Osteocyte (in vitro differentiated cells): ENCODE results near the gene ARHGEF33. TPM values are rescaled to one million over a fixed set of nuclear protein-coding genes. Genes with fewer than 3 reads are reported as not detected.

Experiments used
- DNase-seq: peaks from one replicate; pipeline ENCODE4 v3.0.0; 2021; ENCODE audit warnings: mixed read lengths; ENCODE audit not compliant: unreplicated experiment; ENCODE audit errors: extremely low spot score
- H3K27ac Mint-ChIP-seq: one replicate; pipeline ENCODE4 v1.8.0; 2021; ENCODE audit warnings: mild to moderate bottlenecking, mixed read lengths; ENCODE audit not compliant: unreplicated experiment
- H3K27me3 Mint-ChIP-seq: one replicate; pipeline ENCODE4 v1.8.0; 2021; ENCODE audit warnings: mixed read lengths; ENCODE audit not compliant: unreplicated experiment
- H3K36me3 Mint-ChIP-seq: one replicate; pipeline ENCODE4 v1.8.0; 2021; ENCODE audit warnings: mixed read lengths; ENCODE audit not compliant: unreplicated experiment
- H3K4me1 Mint-ChIP-seq: one replicate; pipeline ENCODE4 v1.8.0; 2021; ENCODE audit warnings: mixed read lengths; ENCODE audit not compliant: unreplicated experiment
- H3K4me3 Mint-ChIP-seq: one replicate; pipeline ENCODE4 v1.8.0; 2021; ENCODE audit warnings: mild to moderate bottlenecking, moderate library complexity, mixed read lengths; ENCODE audit not compliant: unreplicated experiment
- H3K9me3 Mint-ChIP-seq: one replicate; pipeline ENCODE4 v1.8.0; 2021; ENCODE audit warnings: mixed read lengths; ENCODE audit not compliant: unreplicated experiment
- CTCF ChIP-seq: fragments of 200-600 bp; sonication (generic); IDR thresholded peaks from 2 replicates; pipeline ENCODE4 v1.5.0; 2021; ENCODE audit warnings: antibody characterized with exemption, mild to moderate bottlenecking, moderate library complexity
- total RNA-seq: library from RNA; stranded (reverse); gene quantifications from 2 replicates; pipeline ENCODE4 v1.2.1, GENCODE V29; 2021

ARHGEF33 gene
- total RNA-seq, 1 donor from 2014 or later: 0.48 TPM

DNA sequence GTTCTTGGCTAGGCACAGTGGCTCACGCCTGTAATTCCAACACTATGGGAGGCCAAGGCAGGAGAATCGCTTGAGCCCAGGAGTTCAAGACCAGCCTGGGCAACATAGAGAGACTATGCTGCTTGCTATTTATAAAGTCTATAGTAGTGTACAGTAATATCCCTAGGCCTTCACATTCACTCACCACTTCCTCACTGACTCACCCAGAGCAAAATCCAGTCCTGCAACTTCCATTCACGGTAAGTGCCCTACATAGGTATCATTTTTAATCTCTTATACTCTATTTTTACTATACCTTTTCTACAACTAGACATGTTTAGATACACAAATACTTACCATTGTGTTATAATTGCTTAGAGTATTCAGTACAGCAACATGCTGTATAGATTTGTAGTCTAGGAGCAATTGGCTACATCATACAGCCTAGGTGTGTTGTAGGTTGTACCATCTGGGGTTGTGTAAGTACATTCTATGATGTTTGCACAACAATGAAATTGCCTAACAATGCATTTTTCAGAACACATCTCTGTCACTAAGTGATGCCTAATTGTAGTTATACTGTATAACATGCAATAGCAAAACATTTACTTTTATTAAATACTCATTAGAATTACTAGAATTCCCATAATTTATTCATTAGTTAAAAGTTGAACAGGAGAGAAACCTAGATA is 22.8 kb upstream of the ARHGEF33 start:
- Mint-ChIP-seq H3K4me1 (no peaks in the 10 kb centered on the region), H3K27ac (no peak overlapping the region), H3K36me3 (peaks cover 31% of the 10 kb centered on the region), H3K9me3 (peaks cover 14% of the 10 kb centered on the region), H3K27me3 (no peaks in the 10 kb centered on the region), H3K4me3 (no peak overlapping the region)
- no peak for TF ChIP-seq CTCF
- no peak for DNase-seq

- Mint-ChIP-seq H3K36me3 (peaks cover 24% of the 10 kb centered on the region), H3K4me1 (peaks cover 17% of the 10 kb centered on the region), H3K4me3 (no peak overlapping the region), H3K27ac (no peak overlapping the region), H3K27me3 (no peaks in the 10 kb centered on the region), H3K9me3 (peaks cover 22% of the 10 kb centered on the region)
- no peak for DNase-seq
- TF ChIP-seq CTCF: no peak
Observed at GRCh38 chr2:38871432-38871831, 18.2 kb upstream of the ARHGEF33 start.

DNA sequence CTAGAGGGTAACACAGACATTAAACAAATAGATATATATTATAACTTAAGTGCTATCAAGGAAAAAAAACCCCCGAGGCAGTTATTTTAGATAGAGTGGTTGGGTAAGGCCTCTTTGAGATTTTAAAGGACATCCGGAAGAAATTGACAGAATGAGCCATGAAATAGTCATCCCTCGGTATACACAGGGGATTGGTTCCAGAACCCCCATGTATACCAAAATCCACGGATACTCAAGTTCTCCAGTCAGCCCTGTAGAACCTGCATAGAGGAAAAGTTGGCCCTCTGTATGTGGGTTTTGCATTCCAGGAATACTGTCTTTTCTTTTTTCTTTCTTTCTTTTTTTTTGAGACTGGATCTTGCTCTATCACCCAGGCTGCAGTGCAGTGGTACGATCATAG is 15.9 kb upstream of the ARHGEF33 start:
- H3K4me3 Mint-ChIP-seq: no peak overlapping the region
- H3K27me3 Mint-ChIP-seq: no peaks in the 10 kb centered on the region
- no peak for DNase-seq

DNA sequence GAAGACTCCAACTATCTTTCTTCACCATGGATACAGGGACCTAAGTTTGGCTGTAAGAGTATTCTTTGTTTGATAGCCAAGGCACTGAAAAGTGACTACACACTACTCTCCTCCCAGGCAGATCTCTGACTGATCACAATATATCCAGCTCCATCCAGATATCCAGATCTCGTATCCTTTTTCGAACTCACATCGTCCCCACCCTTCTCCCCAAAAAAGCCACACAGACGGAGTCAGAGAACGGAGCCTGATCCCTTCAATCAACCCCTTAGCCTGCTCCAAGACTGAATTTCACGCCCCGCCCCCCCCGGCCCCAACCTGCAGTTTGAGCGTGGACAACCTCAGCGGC is 14.5 kb upstream of the ARHGEF33 start:
- no peak for TF ChIP-seq CTCF
- Mint-ChIP-seq H3K4me3 (peak overlapping the region; percentile 93), H3K4me1 (peaks cover 21% of the 10 kb centered on the region), H3K36me3 (peaks cover 13% of the 10 kb centered on the region), H3K9me3 (peaks cover 11% of the 10 kb centered on the region), H3K27ac (peak overlapping the region; percentile 92), H3K27me3 (no peaks in the 10 kb centered on the region)
- no peak for DNase-seq

More for the DNA sequence above, 15.9 kb upstream of the ARHGEF33 start:
- H3K4me1 Mint-ChIP-seq: peaks cover 21% of the 10 kb centered on the region
- no peak for TF ChIP-seq CTCF
- peaks cover 22% of the 10 kb centered on the region for H3K9me3 Mint-ChIP-seq
- no peak overlapping the region for H3K27ac Mint-ChIP-seq
- H3K36me3 Mint-ChIP-seq: peaks cover 17% of the 10 kb centered on the region

DNA sequence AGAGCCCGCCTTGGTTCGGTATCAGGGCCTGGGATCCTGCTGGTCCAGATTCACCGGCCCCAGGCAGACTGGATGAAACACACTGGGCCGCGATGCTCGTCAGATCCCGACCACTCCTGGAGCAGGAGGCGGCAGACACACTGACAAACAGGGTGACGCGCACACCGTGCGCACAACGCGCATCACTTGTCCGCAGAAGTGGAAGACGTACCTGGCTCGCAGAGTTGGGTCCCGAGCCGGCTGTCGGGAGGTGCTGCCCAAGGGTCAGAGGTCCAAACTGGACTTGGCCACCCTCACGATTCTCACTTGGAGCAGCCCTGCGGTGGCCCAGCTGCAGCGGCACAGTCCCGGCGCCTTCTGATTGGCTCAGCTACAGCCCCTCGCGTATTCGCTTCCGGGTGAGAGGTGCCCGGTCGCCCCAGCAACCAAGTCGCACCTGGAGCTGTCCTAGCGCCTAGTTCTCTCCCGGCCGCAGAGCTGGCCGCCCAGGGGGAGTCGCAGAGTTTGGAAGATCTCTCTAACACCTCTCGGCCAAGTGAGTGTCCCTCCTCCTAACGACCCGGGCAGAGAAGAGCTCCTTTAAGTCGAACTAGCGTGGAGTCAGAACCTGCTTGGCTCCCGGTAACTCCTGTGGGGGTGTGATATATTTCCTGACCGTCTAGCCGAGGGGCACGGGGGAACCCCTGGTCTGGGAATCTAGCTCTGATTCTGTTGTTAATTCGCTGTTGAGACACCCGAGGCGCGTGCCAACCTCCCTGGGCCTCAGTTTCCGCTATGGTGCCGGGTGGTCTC is 13.9 kb upstream of the ARHGEF33 start, which contains the start of the genes DHX57 and MORN2:
TSS of gene DHX57 (minus strand) at position 359 of the 792 bp plus-strand sequence. CDS start 7,529 bp downstream, outside the sequence.
TSS of gene MORN2 (plus strand) at position 401 of the 792 bp plus-strand sequence.
- Mint-ChIP-seq H3K36me3 (peaks cover 12% of the 10 kb centered on the region), H3K4me1 (peaks cover 21% of the 10 kb centered on the region), H3K27ac (peak within 1 kb of the TSS; percentile 92), H3K4me3 (peak within 1 kb of the TSS; percentile 93), H3K27me3 (no peaks in the 10 kb centered on the region), H3K9me3 (peaks cover 9% of the 10 kb centered on the region)
- TF ChIP-seq CTCF: no peak
- DNase-seq: peak; percentile 94
